ENCODE measurements around the gene RAB3D. TPM values are rescaled to one million over a fixed set of nuclear protein-coding genes. Genes with fewer than 3 reads are reported as not detected.

The RAB3D gene
- total RNA-seq, 1 experiment from 2014 or later, result 29.4 TPM

- Histone ChIP-seq H3K79me2 (ENCODE audit: insufficient read depth, low read length) (no peaks in the 10 kb centered on the region), H3K18ac (ENCODE audit: insufficient read length, low read depth, low read length) (no peak overlapping the region), H3K23ac (ENCODE audit: insufficient read length, low read depth, low read length) (no peak overlapping the region), H4K20me1 (ENCODE audit: control insufficient read depth, insufficient read depth, insufficient read length) (no peaks in the 10 kb centered on the region), H3K56ac (ENCODE audit: insufficient read length, low read depth, low read length) (no peak overlapping the region), H2BK15ac (ENCODE audit: low read depth, low read length) (no peak overlapping the region), H2AFZ (ENCODE audit: low read length) (no peak overlapping the region), H2BK20ac (ENCODE audit: low read depth, low read length, poor library complexity, severe bottlenecking) (no peak overlapping the region), H3K79me1 (ENCODE audit: insufficient read depth, low read depth, low read length, poor library complexity, severe bottlenecking) (no peaks in the 10 kb centered on the region), H3K4me1 (ENCODE audit: insufficient read depth, low read length) (no peaks in the 10 kb centered on the region), H3K9ac (ENCODE audit: extremely low read depth, insufficient read length, low read length) (no peak overlapping the region), H2BK12ac (ENCODE audit: insufficient read length, low read depth, low read length) (no peak overlapping the region), H3K27me3 (ENCODE audit: insufficient read depth, low read length) (no peaks in the 10 kb centered on the region), H3K27ac (ENCODE audit: insufficient read length, low read depth, low read length) (no peak overlapping the region), H3K4me2 (ENCODE audit: insufficient read depth, insufficient read length, low read length) (no peak overlapping the region), H4K91ac (ENCODE audit: insufficient read length, low read depth, low read length) (no peak overlapping the region), H2BK120ac (ENCODE audit: low read depth, low read length, poor library complexity, severe bottlenecking) (no peak overlapping the region), H3K4ac (ENCODE audit: low read depth, low read length) (no peak overlapping the region), H4K5ac (ENCODE audit: insufficient read length, low read depth, low read length) (no peak overlapping the region), H3K14ac (ENCODE audit: insufficient read depth, low read length) (no peak overlapping the region), H3T11ph (ENCODE audit: low read length) (no peak overlapping the region), H3K9me3 (ENCODE audit: control insufficient read depth, low read depth, low read length) (no peaks in the 10 kb centered on the region), H3K23me2 (ENCODE audit: insufficient read length, low read depth, low read length, poor library complexity, severe bottlenecking) (no peaks in the 10 kb centered on the region), H4K8ac (replicated peaks; ENCODE audit: insufficient read length, low read depth, low read length) (no peak overlapping the region), H2BK5ac (ENCODE audit: insufficient read length, low read length) (no peak overlapping the region), H2AK5ac (ENCODE audit: insufficient read length, low read length) (no peak overlapping the region)
- Mint-ChIP-seq H3K4me3 (no peak overlapping the region), H3K36me3 (ENCODE audit: insufficient read depth in 1 of 3, low read depth in 3 of 3) (peaks cover 0 to 10% (median 2%) of the 10 kb centered on the region in 3 experiments; a peak in 5 of 7 replicates), H3K9me3 (peaks cover 20 to 23% of the 10 kb centered on the region in 2 experiments), H3K27ac (no peak overlapping the region), H3K4me1 (peaks cover 13 to 17% of the 10 kb centered on the region in 2 experiments), H3K27me3 (ENCODE audit: low read depth) (peaks cover 12% of the 10 kb centered on the region)
- no CpG with 5 or more reads among the region's 6 CpGs for WGBS (ENCODE audit: extremely low coverage, insufficient read length, low lambda C conversion rate)
- TF ChIP-seq CTCF (conservative IDR thresholded peaks at IDR 0.05), result no peak
- no peak for DNase-seq
These were observed 60.8 kb downstream of the RAB3D start for GRCh38 chr19:11278670-11279069.

All from H9 (cell line).